ENCODE results near the gene KRTAP9-8. TPM values are rescaled to one million over a fixed set of nuclear protein-coding genes. Genes with fewer than 3 reads are reported as not detected.
A peak's percentile ranks its signal among the peaks of the same experiment; 100 is the strongest.
"Not testable (repeated sequence)": the region's sequence is repeated elsewhere in the genome, so short reads cannot be mapped to it uniquely, and the experiment has no call there.

Gene KRTAP9-8, protein sequence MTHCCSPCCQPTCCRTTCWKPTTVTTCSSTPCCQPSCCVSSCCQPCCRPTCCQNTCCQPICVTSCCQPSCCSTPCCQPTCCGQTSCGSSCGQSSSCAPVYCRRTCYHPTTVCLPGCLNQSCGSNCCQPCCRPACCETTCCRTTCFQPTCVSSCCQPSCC
- not detected for polyA plus RNA-seq

DNA sequence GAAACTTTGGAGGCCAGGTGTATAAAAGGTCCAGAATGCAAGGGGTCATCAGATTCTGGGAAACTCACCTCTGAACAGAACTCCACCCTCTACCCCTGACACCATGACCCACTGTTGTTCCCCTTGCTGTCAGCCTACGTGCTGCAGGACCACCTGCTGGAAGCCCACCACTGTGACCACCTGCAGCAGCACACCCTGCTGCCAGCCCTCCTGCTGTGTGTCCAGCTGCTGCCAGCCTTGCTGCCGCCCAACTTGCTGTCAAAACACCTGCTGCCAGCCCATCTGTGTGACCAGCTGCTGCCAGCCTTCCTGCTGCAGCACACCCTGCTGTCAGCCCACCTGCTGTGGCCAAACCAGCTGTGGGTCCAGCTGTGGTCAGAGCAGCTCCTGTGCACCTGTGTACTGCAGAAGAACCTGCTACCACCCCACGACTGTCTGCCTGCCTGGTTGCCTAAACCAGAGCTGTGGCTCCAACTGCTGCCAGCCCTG is at the start of gene KRTAP9-8:
TSS of gene KRTAP9-8 (plus strand) at position 51 of the 489 bp plus-strand sequence. CDS start at position 104, 53 bp downstream.
- H3K27me3 Mint-ChIP-seq = peaks cover 15% of the 10 kb centered on the region
- not testable (repeated sequence) for H3K27ac Mint-ChIP-seq, H3K36me3 Mint-ChIP-seq, H3K9me3 Mint-ChIP-seq, H3K4me1 Mint-ChIP-seq, H3K4me3 Mint-ChIP-seq

DNA sequence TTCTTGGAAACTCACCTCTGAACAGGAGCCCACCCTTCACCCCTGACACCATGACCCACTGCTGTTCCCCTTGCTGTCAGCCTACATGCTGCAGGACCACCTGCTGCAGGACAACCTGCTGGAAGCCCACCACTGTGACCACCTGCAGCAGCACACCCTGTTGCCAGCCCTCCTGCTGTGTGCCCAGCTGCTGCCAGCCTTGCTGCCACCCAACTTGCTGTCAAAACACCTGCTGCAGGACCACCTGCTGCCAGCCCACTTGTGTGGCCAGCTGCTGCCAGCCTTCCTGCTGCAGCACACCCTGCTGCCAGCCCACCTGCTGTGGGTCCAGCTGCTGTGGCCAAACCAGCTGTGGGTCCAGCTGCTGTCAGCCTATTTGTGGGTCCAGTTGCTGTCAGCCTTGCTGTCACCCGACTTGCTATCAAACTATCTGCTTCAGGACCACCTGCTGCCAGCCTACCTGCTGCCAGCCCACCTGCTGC is 47.9 kb upstream of the KRTAP9-8 start, which contains the start of gene KRTAP9-1:
TSS of gene KRTAP9-1 (plus strand) at position 51 of the 482 bp plus-strand sequence. CDS start at position 51, 0 bp downstream.
- Mint-ChIP-seq H3K4me3 (peak within 1 kb of the TSS in 1 of 4 donors; percentile 45), H3K27me3 (peaks cover 15% of the 10 kb centered on the region)
- H3K9me3 Mint-ChIP-seq, H3K36me3 Mint-ChIP-seq, H3K4me1 Mint-ChIP-seq, H3K27ac Mint-ChIP-seq: not testable (repeated sequence)

DNA sequence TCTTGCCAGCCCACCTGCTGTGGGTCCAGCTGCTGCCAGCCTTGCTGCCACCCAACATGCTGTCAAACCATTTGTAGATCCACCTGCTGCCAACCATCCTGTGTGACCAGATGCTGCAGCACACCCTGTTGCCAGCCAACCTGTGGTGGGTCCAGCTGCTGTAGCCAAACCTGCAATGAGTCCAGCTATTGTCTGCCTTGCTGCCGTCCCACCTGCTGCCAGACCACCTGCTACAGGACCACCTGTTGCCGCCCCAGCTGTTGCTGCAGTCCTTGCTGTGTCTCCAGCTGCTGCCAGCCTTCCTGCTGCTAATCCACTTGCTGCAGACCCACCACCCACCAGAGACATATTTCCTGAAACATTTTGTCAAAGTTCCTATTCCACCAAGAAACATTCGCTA is 47.5 kb upstream of the KRTAP9-8 start:
- Mint-ChIP-seq H3K36me3 (no peaks in the 10 kb centered on the region), H3K27me3 (peaks cover 15% of the 10 kb centered on the region), H3K9me3 (no peaks in the 10 kb centered on the region), H3K4me3 (peak overlapping the region in 1 of 4 donors; percentile 45), H3K4me1 (no peaks in the 10 kb centered on the region), H3K27ac (no peak overlapping the region)

DNA sequence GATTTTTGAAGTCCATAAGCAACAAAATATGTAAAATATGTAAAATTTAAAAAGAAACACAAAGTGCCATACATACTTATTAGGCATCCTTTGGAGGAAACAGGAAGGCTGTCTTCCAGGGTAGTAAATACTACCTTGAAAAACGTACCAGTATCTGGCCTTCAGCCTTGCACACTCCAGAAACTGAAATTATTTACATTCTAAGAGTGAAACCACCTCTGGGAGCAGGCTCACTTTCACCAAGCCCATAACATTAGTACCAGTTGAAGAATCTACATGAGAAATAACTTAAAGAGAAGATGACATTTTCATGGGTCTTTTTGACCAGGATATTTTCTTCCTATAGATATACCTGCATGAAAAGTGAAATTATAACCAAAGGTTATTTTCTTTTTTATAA is 41.7 kb upstream of the KRTAP9-8 start:
- Mint-ChIP-seq H3K27me3 (peaks cover 6% of the 10 kb centered on the region), H3K36me3 (no peaks in the 10 kb centered on the region), H3K9me3 (peaks cover 0 to 7% (median 6%) of the 10 kb centered on the region in 3 donors), H3K4me3 (no peak overlapping the region), H3K27ac (no peak overlapping the region), H3K4me1 (no peaks in the 10 kb centered on the region)

DNA sequence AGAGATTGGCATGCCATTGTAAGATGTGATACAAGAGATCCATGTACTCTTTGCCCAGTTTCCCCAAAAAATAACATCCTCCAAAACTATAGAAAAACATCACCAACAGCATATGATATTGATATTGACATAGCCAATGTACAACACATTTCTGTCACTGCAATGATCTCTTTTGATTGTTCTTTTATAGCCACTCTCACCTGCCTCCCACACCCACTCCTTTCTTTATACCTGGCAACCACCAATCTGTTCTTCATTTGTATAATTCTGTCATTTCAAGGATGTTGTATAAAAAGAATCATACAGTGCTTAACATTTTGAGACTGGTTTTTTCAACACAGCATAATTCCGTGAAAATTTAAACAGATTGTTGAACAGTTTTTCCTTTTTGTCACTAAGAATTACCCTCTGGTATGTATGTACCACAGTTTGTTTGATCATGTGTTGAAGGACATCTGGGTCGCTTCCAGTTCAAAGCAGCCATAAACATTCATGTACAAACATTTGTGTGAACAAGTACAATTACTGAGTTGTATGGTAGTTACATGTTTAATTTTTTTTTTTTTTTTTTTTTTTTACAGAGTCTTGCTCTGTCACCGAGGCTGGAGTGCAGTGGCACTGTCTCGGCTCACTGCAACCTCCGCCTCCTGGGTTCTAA is 38.2 kb upstream of the KRTAP9-8 start:
- H3K4me3 Mint-ChIP-seq = no peak overlapping the region
- H3K36me3 Mint-ChIP-seq = no peaks in the 10 kb centered on the region
- no peak overlapping the region for H3K27ac Mint-ChIP-seq
- peaks cover 0 to 7% (median 6%) of the 10 kb centered on the region in 3 donors for H3K9me3 Mint-ChIP-seq
- no peaks in the 10 kb centered on the region for H3K4me1 Mint-ChIP-seq
- peaks cover 3% of the 10 kb centered on the region for H3K27me3 Mint-ChIP-seq

DNA sequence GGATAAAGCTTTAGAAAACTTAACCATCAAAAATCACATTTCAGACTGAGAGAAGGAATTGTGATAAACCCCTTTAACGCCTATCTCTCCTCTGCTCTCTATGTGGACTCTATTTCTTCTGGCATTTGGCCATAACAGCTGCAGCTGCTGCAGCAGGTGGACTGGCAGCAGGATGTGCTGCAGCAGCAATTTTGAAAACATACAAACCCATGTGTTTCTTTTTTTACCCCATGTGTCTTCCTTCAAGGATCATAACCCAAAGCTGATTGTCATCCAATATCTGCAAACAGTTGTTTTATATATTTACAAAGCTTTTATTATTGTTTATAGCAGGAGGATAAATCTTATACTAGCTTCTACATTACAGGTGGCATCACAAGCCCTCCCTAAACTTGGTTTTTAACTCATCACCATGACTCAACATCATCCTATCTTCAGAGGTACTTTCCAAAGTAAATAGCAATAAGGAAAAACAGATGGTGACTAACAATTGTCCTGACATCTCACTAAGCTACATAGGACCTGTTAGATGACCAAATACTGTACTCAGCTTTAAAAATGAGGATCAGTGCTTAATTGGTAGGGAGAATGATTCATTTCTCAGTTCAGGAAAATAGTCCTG is 25.8 kb upstream of the KRTAP9-8 start:
- Mint-ChIP-seq H3K9me3 (peaks cover 0 to 5% (median 0%) of the 10 kb centered on the region in 3 donors), H3K4me3 (no peak overlapping the region), H3K27me3 (peaks cover 41% of the 10 kb centered on the region), H3K4me1 (peaks cover 0 to 10% (median 0%) of the 10 kb centered on the region in 3 donors), H3K27ac (no peak overlapping the region), H3K36me3 (no peaks in the 10 kb centered on the region)

DNA sequence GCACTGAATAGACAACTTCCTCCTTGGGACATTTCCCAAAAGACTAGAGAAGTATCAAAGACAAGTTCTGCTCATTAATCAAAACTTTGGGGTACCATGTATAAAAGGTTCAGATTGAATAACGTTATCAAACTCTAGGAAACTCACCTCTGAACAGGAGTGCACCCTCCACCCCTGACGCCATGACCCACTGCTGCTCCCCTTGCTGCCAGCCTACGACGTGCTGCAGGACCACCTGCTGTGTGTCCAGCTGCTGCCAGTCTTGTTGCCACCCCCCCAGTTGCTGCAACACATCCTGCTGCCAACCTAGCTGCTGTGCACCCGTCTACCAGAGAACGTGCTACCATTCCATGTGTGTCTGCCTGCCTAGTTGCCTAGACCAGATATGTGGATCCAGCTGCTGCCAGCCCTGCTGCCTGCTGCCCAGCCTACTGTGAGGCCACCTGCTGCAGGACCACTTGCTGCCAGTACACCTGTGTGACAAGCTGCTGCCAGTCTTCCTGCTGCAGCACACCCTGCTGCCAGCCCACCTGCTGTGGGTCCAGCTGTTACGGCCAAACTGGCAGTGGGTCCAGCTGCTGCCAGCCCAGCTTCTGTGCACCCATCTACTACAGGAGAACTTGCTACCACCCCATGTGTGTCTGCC is 25.2 kb upstream of the KRTAP9-8 start:
- Mint-ChIP-seq H3K4me1 (peaks cover 0 to 10% (median 0%) of the 10 kb centered on the region in 3 donors), H3K36me3 (no peaks in the 10 kb centered on the region), H3K9me3 (peaks cover 0 to 5% (median 0%) of the 10 kb centered on the region in 3 donors), H3K4me3 (peak overlapping the region in 1 of 4 donors; percentile 26), H3K27me3 (peaks cover 40% of the 10 kb centered on the region), H3K27ac (no peak overlapping the region)

DNA sequence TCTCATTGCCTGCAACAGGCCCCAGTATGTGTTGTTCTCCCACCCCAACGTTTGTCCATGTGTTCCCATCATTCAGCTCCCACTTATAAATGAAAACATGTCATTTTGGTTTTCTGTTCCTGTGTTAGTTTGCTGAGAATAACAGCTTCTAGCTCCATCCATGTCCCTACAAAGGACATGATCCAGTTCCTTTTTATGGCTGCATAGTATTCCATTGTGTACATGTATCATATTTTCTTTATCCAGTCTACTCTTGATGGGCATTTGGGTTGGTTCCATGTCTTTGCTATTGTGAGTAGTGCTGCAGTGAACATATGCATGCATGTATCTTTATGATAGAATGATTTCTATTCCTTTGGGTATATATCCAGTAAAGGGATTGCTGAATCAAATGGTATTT is 22.1 kb upstream of the KRTAP9-8 start:
- peaks cover 0 to 7% (median 0%) of the 10 kb centered on the region in 3 donors for H3K4me1 Mint-ChIP-seq
- H3K27me3 Mint-ChIP-seq = peaks cover 20% of the 10 kb centered on the region
- no peak overlapping the region for H3K4me3 Mint-ChIP-seq
- no peaks in the 10 kb centered on the region for H3K36me3 Mint-ChIP-seq
- H3K9me3 Mint-ChIP-seq = peaks cover 0 to 1% (median 0%) of the 10 kb centered on the region in 3 donors
- no peak overlapping the region for H3K27ac Mint-ChIP-seq

DNA sequence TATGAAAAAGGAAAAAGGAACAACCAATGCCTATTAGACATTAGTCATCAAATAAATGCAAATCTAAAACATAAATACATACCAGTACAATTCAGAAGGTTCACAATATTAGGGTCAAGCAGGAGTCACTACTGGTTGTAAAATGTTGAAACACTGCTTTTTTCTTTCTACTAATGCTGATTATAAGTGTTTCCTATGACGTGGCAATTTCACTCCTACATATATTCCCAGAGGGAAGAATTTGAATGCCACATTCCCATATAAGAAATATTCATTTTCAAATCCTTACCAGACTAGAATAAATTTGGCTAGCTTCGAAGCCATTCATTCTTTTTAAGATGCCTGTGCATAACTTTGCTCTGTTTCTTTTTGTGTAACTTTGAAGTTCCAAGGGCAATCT is 14.0 kb upstream of the KRTAP9-8 start:
- H3K27me3 Mint-ChIP-seq = peaks cover 11% of the 10 kb centered on the region
- no peaks in the 10 kb centered on the region for H3K4me1 Mint-ChIP-seq
- no peak overlapping the region for H3K4me3 Mint-ChIP-seq
- H3K9me3 Mint-ChIP-seq = no peaks in the 10 kb centered on the region
- H3K27ac Mint-ChIP-seq = no peak overlapping the region
- no peaks in the 10 kb centered on the region for H3K36me3 Mint-ChIP-seq

DNA sequence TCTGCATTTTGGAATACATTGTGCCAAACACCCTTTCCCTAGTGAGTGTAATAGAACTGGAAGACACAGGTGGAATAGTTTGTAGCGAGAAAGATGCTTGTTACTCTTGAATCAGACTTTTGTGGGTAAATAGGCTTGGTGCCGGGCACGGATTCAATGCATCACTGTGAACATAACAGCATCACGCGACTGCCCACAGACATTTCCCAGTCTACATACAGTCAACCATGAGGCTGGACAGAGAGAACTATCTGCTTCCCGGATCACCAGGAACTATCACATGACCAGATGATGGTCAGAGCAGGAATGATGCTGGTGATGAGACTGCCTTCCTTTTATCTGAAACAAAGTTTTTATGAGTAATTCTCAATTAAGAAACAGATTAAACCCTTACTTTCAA is 11.7 kb upstream of the KRTAP9-8 start:
- Mint-ChIP-seq H3K27me3 (peaks cover 15% of the 10 kb centered on the region), H3K4me3 (no peak overlapping the region), H3K36me3 (no peaks in the 10 kb centered on the region), H3K27ac (no peak overlapping the region), H3K9me3 (no peaks in the 10 kb centered on the region), H3K4me1 (peaks cover 0 to 3% (median 0%) of the 10 kb centered on the region in 3 donors)

DNA sequence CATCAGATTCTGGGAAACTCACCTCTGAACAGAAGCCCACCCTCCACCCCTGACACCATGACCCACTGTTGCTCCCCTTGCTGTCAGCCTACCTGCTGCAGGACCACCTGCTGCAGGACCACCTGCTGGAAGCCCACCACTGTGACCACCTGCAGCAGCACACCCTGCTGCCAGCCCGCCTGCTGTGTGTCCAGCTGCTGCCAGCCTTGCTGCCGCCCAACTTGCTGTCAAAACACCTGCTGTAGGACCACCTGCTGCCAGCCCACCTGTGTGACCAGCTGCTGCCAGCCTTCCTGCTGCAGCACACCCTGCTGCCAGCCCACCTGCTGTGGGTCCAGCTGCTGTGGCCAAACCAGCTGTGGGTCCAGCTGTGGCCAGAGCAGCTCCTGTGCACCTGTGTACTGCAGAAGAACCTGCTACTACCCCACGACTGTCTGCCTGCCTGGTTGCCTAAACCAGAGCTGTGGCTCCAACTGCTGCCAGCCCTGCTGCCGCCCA is 11.2 kb upstream of the KRTAP9-8 start, which contains the start of gene KRTAP9-2:
TSS of gene KRTAP9-2 (plus strand) at position 51 of the 498 bp plus-strand sequence. CDS start at position 58, 7 bp downstream.
- H3K27me3 Mint-ChIP-seq = peaks cover 15% of the 10 kb centered on the region
- not testable (repeated sequence) for H3K9me3 Mint-ChIP-seq, H3K27ac Mint-ChIP-seq, H3K36me3 Mint-ChIP-seq, H3K4me1 Mint-ChIP-seq, H3K4me3 Mint-ChIP-seq

DNA sequence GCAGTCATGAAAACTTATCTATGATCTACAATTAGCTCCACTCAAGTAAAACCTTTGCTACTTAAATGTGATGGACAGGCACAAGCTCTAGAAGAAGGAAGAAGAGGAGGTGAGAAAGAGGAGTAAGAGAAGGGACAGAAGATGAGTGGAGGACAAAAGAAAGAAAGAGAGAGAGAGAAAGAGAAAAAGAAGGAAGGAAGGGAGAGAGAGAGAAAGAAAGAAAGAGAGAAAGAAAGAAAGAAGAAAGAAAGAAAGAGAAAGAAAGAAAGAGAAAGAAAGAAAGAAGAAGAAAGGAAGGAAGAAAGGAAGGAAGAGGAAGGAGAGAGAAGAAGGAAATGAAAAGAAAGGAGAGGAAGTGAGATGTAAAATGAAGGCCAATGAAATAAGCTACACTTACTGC is 7.7 kb upstream of the KRTAP9-8 start:
- Mint-ChIP-seq H3K27me3 (peaks cover 23% of the 10 kb centered on the region), H3K27ac (no peak overlapping the region), H3K4me1 (peaks cover 0 to 4% (median 0%) of the 10 kb centered on the region in 3 donors)

DNA sequence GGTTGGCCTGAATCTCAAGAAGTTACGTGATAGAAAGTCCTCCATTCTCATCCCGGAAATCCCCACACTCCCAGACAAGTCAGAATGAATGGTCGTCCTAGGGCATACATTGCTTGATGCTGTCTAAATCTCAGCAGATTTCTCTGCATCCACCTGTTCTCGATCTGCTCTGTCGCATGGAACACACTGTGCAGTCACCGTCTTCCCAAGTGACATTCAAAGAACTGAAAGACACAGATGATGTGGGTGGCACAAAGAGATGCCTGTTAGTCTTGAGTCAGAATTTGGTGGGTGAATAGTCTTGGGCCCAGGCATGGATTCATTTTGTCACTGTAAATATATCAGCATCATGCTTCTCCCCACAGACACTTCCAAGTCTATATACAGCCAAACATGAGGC is 6.1 kb upstream of the KRTAP9-8 start:
- Mint-ChIP-seq H3K27me3 (peaks cover 25% of the 10 kb centered on the region), H3K27ac (no peak overlapping the region), H3K9me3 (no peaks in the 10 kb centered on the region), H3K4me3 (no peak overlapping the region), H3K36me3 (no peaks in the 10 kb centered on the region), H3K4me1 (peaks cover 0 to 4% (median 0%) of the 10 kb centered on the region in 3 donors)

More for the DNA sequence above, 7.7 kb upstream of the KRTAP9-8 start:
- Mint-ChIP-seq H3K4me3 (no peak overlapping the region), H3K9me3 (no peaks in the 10 kb centered on the region), H3K36me3 (no peaks in the 10 kb centered on the region)

DNA sequence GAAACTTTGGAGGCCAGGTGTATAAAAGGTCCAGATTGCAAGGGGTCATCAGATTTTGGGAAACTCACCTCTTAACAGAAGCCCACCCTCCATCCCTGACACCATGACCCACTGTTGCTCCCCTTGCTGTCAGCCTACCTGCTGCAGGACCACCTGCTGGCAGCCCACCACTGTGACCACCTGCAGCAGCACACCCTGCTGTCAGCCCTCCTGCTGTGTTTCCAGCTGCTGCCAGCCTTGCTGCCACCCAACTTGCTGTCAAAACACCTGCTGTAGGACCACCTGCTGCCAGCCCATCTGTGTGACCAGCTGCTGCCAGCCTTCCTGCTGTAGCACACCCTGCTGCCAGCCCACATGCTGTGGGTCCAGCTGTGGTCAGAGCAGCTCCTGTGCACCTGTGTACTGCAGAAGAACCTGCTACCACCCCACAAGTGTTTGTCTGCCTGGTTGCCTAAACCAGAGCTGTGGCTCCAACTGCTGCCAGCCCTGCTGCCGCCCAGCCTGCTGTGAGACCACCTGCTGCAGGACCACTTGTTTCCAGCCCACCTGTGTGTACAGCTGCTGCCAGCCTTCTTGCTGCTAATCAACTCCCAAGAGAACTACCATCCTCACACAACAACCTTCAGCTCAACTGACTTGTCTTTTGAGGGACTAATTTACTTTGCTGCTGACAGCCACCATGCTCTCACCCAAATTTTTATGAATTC is 5.2 kb upstream of the KRTAP9-8 start, which contains the start of gene KRTAP9-3:
TSS of gene KRTAP9-3 (plus strand) at position 51 of the 707 bp plus-strand sequence. CDS start at position 104, 53 bp downstream.
- H3K27me3 Mint-ChIP-seq = peaks cover 25% of the 10 kb centered on the region
- H3K36me3 Mint-ChIP-seq, H3K9me3 Mint-ChIP-seq, H3K27ac Mint-ChIP-seq, H3K4me1 Mint-ChIP-seq, H3K4me3 Mint-ChIP-seq: not testable (repeated sequence)

Data from IgD-negative memory B cell (primary cell).